ENCODE results near the gene PRPF40B.

Gene PRPF40B

GRCh38 chr12:49636979-49637755 is 13.8 kb downstream of the PRPF40B start:
- DNase-seq (peak; percentile 55), ATAC-seq (peak; percentile 82)
- no peaks in the 10 kb centered on the region for H3K36me3 Mint-ChIP-seq (ENCODE audit: low read depth)
- H3K27ac Mint-ChIP-seq, result no peak overlapping the region
- H3K4me1 Mint-ChIP-seq, result peaks cover 13% of the 10 kb centered on the region
- H3K27me3 Mint-ChIP-seq, result no peaks in the 10 kb centered on the region
- no peaks in the 10 kb centered on the region for H3K9me3 Mint-ChIP-seq
- H3K4me3 Mint-ChIP-seq, result no peak overlapping the region

DNA sequence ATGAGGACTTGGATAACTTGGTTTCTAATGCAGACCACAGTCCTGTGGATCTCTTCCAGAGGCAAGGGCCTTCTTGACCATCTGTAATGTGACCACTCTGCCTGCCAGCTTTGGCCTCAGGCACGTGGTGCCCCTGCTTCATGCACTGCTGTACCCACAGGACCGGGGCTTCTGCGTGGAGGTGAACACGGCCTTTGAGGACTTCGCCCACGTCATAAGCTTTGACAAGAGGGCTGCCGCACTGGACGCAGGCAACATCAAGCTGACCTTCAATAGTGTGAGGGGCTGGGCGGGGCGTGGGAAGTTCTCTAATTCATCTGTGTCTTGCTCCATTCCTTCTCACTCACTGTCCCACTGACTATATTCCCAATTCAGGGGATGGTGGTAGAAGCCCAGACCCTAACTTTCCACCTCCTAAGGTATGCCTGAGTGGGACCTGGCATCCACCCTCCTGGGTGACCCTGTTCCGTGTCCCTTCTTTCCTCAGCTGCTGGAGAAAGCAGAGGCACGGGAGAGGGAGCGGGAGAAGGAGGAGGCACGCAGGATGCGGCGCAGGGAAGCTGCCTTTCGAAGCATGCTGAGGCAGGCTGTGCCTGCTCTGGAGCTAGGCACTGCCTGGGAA is 18.5 kb downstream of the PRPF40B start:
- H3K27me3 Mint-ChIP-seq, result no peaks in the 10 kb centered on the region
- H3K4me1 Mint-ChIP-seq, result peaks cover 24% of the 10 kb centered on the region
- no peaks in the 10 kb centered on the region for H3K9me3 Mint-ChIP-seq
- DNase-seq (no peak), ATAC-seq (no peak)
- H3K36me3 Mint-ChIP-seq (ENCODE audit: low read depth), result peaks cover 5% of the 10 kb centered on the region
- no peak overlapping the region for H3K27ac Mint-ChIP-seq
- no peak overlapping the region for H3K4me3 Mint-ChIP-seq

DNA sequence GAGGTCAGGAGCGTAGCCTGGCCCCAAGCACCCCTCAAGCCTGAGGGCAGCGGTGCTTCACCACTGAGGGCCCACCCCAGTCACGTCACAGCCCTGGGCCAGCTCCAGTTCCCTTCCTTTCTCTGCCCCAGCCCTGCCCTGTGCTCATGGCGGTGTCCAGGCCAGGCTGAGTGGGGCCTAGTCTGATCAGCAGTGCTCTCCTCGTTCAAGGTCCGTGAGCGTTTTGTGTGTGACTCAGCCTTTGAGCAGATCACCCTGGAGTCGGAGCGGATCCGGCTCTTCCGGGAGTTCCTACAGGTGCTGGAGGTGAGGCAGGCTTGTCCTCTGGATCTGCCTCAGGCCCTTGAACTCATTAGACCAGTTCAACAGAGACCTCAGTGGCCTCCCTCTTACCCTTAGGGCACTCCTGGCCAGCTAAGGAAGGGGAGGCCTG is 19.0 kb downstream of the PRPF40B start:
- H3K36me3 Mint-ChIP-seq (ENCODE audit: low read depth), result peaks cover 8% of the 10 kb centered on the region
- H3K9me3 Mint-ChIP-seq, result no peaks in the 10 kb centered on the region
- no peak overlapping the region for H3K27ac Mint-ChIP-seq
- peaks cover 20% of the 10 kb centered on the region for H3K4me1 Mint-ChIP-seq
- H3K27me3 Mint-ChIP-seq, result no peaks in the 10 kb centered on the region
- H3K4me3 Mint-ChIP-seq, result no peak overlapping the region
- DNase-seq (no peak), ATAC-seq (no peak)

DNA sequence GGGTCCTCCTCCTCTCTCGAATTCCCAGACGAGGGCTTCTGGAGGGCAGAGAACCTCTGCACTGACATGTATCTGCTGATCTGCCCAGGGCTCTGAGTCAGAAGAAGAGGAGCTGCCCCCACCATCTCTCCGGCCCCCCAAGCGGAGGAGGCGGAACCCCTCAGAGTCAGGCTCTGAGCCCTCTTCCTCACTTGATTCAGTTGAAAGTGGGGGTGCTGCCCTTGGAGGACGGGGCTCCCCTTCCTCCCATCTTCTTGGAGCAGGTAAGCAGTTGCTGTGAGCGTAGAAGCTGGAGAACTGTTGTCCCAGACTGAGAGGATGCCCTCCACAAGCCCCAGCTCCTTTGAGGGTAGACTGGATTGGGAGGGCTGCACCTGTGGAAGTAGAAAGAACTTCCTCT is 19.8 kb downstream of the PRPF40B start:
- H3K27ac Mint-ChIP-seq, result no peak overlapping the region
- ATAC-seq, result no peak
- no peak for DNase-seq
- no peaks in the 10 kb centered on the region for H3K27me3 Mint-ChIP-seq
- peaks cover 11% of the 10 kb centered on the region for H3K36me3 Mint-ChIP-seq (ENCODE audit: low read depth)
- H3K4me1 Mint-ChIP-seq, result peaks cover 20% of the 10 kb centered on the region
- H3K9me3 Mint-ChIP-seq, result no peaks in the 10 kb centered on the region
- H3K4me3 Mint-ChIP-seq, result no peak overlapping the region

GRCh38 chr12:49643961-49644619 is 20.7 kb downstream of the PRPF40B start:
- no peaks in the 10 kb centered on the region for H3K9me3 Mint-ChIP-seq
- no peak for DNase-seq
- H3K36me3 Mint-ChIP-seq (ENCODE audit: low read depth), result peaks cover 18% of the 10 kb centered on the region
- H3K4me3 Mint-ChIP-seq, result no peak overlapping the region
- H3K27me3 Mint-ChIP-seq, result no peaks in the 10 kb centered on the region
- H3K27ac Mint-ChIP-seq, result peak overlapping the region; percentile 73
- H3K4me1 Mint-ChIP-seq, result peaks cover 18% of the 10 kb centered on the region
- ATAC-seq, result no peak

DNA sequence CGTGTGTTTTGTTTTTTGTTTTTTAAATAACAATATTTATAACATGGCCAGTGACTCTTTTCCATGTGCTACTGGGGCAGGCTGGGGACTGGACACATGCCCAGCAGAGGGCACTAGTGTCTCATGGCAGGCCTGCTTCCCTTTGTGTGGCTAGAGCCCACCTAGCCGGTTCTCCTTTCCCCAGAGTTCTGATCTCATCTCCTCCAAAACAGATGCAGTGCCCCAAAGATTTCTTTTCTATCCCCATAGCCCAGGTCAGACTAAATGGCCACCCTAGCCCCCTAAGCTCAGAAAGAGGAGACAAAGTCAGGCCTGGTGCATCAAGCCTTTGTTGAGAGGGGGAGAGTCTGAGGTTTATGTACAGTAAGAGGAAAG is 21.2 kb downstream of the PRPF40B start:
- DNase-seq, result peak; percentile 83
- Mint-ChIP-seq H3K9me3 (no peaks in the 10 kb centered on the region), H3K4me3 (no peak overlapping the region), H3K27me3 (no peaks in the 10 kb centered on the region), H3K4me1 (peaks cover 15% of the 10 kb centered on the region), H3K36me3 (ENCODE audit: low read depth) (peaks cover 20% of the 10 kb centered on the region), H3K27ac (peak overlapping the region; percentile 73)
- ATAC-seq, result peak; percentile 81

- DNase-seq, result no peak
- H3K9me3 Mint-ChIP-seq, result no peaks in the 10 kb centered on the region
- H3K27ac Mint-ChIP-seq, result no peak overlapping the region
- peaks cover 26% of the 10 kb centered on the region for H3K36me3 Mint-ChIP-seq (ENCODE audit: low read depth)
- H3K27me3 Mint-ChIP-seq, result no peaks in the 10 kb centered on the region
- ATAC-seq, result no peak
- H3K4me3 Mint-ChIP-seq, result no peak overlapping the region
- H3K4me1 Mint-ChIP-seq, result peaks cover 15% of the 10 kb centered on the region
These were observed 22.0 kb downstream of the PRPF40B start for GRCh38 chr12:49645146-49646039.

DNA sequence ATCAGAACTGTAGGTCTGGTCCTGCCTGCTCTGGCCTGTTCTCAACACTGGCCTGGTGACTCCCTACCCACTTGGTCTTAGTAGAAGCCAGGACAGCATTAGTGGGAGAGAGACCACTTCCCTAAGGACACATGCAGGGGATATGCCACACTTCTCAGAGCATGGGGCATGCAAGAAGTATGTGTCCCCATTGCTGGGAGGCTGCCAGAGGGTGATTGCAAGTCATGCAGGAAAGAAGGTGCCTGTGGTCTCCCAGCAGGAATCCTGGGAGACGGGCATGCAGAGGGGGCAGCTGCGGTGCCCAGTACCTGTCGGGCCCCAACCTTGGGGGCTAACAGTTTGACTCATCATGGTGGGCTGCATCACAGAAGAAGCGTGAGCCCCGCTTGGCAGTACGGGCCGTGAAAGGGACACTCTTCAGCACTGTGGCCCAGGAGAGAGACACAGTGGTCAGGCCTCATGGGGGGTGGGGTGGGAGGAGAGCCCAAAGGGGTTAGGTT is 23.0 kb downstream of the PRPF40B start:
- ATAC-seq (no peak), DNase-seq (no peak)
- Mint-ChIP-seq H3K9me3 (no peaks in the 10 kb centered on the region), H3K4me3 (no peak overlapping the region), H3K27ac (no peak overlapping the region), H3K36me3 (ENCODE audit: low read depth) (peaks cover 26% of the 10 kb centered on the region), H3K4me1 (peaks cover 15% of the 10 kb centered on the region), H3K27me3 (no peaks in the 10 kb centered on the region)

GRCh38 chr12:49646871-49647654 is 23.7 kb downstream of the PRPF40B start:
- no peak for DNase-seq
- Mint-ChIP-seq H3K4me1 (peaks cover 15% of the 10 kb centered on the region), H3K36me3 (ENCODE audit: low read depth) (peaks cover 28% of the 10 kb centered on the region), H3K4me3 (no peak overlapping the region), H3K9me3 (no peaks in the 10 kb centered on the region), H3K27ac (no peak overlapping the region), H3K27me3 (no peaks in the 10 kb centered on the region)
- no peak for ATAC-seq

GRCh38 chr12:49647827-49648711 is 24.7 kb downstream of the PRPF40B start:
- no peaks in the 10 kb centered on the region for H3K27me3 Mint-ChIP-seq

GRCh38 chr12:49648712-49649003 is 25.3 kb downstream of the PRPF40B start:
- no peaks in the 10 kb centered on the region for H3K27me3 Mint-ChIP-seq
- H3K4me3 Mint-ChIP-seq, result no peak overlapping the region
- peaks cover 34% of the 10 kb centered on the region for H3K36me3 Mint-ChIP-seq (ENCODE audit: low read depth)
- peak overlapping the region; percentile 68 for H3K27ac Mint-ChIP-seq
- peaks cover 15% of the 10 kb centered on the region for H3K4me1 Mint-ChIP-seq
- DNase-seq, result no peak
- H3K9me3 Mint-ChIP-seq, result no peaks in the 10 kb centered on the region
- no peak for ATAC-seq

More at GRCh38 chr12:49647827-49648711, 24.7 kb downstream of the PRPF40B start:
- H3K4me3 Mint-ChIP-seq, result no peak overlapping the region
- H3K36me3 Mint-ChIP-seq (ENCODE audit: low read depth), result peaks cover 32% of the 10 kb centered on the region
- ATAC-seq (no peak), DNase-seq (no peak)
- H3K27ac Mint-ChIP-seq, result no peak overlapping the region
- no peaks in the 10 kb centered on the region for H3K9me3 Mint-ChIP-seq
- H3K4me1 Mint-ChIP-seq, result peaks cover 15% of the 10 kb centered on the region

DNA sequence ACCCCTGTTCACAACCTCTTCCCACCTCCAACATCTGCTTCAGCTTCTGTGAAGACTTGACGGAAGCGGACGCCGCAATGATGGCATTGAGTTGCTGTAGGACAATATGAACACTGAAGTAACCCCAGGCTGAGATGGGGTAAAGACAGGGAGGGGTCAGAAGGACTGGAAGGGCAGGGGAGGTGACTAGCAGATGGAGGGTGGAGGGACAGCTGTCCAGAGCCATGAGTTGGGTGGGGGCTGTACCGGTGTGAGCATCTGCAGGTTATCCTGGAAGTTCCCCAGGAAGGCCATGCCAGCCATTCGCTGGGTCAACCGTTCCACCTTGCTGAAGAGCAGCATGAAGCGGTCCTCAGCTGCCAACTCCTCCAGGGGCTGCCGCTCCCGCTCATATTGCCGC is 26.1 kb downstream of the PRPF40B start:
- H3K9me3 Mint-ChIP-seq, result no peaks in the 10 kb centered on the region
- H3K36me3 Mint-ChIP-seq (ENCODE audit: low read depth), result peaks cover 34% of the 10 kb centered on the region
- H3K27me3 Mint-ChIP-seq, result no peaks in the 10 kb centered on the region
- ATAC-seq (no peak), DNase-seq (no peak)
- H3K4me3 Mint-ChIP-seq, result no peak overlapping the region
- H3K4me1 Mint-ChIP-seq, result peaks cover 14% of the 10 kb centered on the region
- H3K27ac Mint-ChIP-seq, result peak overlapping the region; percentile 42

DNA sequence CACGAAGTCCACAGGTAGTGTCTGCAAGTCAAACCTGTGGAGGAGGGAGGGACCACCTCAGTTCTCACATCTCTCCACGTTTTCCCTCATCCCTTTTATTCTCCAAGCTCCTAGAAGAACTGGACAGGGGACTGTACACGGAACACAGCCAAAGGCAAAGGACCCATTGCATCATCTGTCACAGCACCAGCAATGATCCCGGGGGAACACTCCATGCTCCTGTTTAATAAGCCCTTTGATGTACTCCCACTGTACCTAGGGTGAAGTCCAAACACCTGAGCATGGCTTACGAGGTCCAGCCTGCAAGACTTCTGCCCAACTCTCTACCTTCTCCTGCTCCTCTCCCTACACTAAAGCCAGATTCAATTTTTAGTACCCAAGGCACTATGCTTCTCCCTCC is 26.5 kb downstream of the PRPF40B start:
- no peak overlapping the region for H3K27ac Mint-ChIP-seq
- H3K4me3 Mint-ChIP-seq, result no peak overlapping the region
- DNase-seq, result no peak
- ATAC-seq, result no peak
- H3K36me3 Mint-ChIP-seq (ENCODE audit: low read depth), result peaks cover 34% of the 10 kb centered on the region
- H3K27me3 Mint-ChIP-seq, result no peaks in the 10 kb centered on the region
- peaks cover 10% of the 10 kb centered on the region for H3K4me1 Mint-ChIP-seq
- H3K9me3 Mint-ChIP-seq, result no peaks in the 10 kb centered on the region
